K562 (cell line): ENCODE measurements around the gene SNX10. TPM values are rescaled to one million over a fixed set of nuclear protein-coding genes. Genes with fewer than 3 reads are reported as not detected.

Experiments used
- ATAC-seq: fragments of 200-7000 bp; cut with Tn5 transposase; 3 replicates; pipeline ENCODE4 v1.9.1; 2020; ENCODE audit warnings: moderate library complexity
- BruUV-seq: library from RNA; stranded (reverse); fragments of 400-500 nt; replicated peaks from 2 replicates; lab custom pipeline; 2021; lab: Mats Ljungman, UMichigan
- CTCF ChIA-PET: fragments of 300-600 bp; formaldehyde crosslinking; extraction: SDS; loops from one replicate; lab custom pipeline; 2021; ENCODE audit warnings: low intra/inter-chr PET ratio; lab: Yijun Ruan, JAX
- POLR2A ChIA-PET: fragments of 300-600, 350-650 bp; sonication (Branson Sonifier 250); formaldehyde crosslinking; extraction: SDS; loops from one replicate; lab custom pipeline; 2021; ENCODE audit warnings: antibody characterized with exemption, inconsistent platforms; lab: Yijun Ruan, JAX
- DNase-seq, 4 experiments: peaks; one replicate each; pipeline versions ENCODE4 v3.0.0 to v3.0.0-alpha.2; 2011 to 2018; ENCODE audit warnings: low spot score in 3 of 4, mixed read lengths in 3 of 4; ENCODE audit errors: extremely low read depth in 1 of 4
- FAIRE-seq: peaks from 2 replicates; lab custom pipeline; 2011; peaks lifted over from hg19 to GRCh38; lab: Jason Lieb, UNC
- H2AFZ ChIP-seq: 2 replicates; pipeline ENCODE4 v1.6.0; 2011; ENCODE audit warnings: low read depth, low read length, control low read depth, inconsistent platforms
- H3K27ac ChIP-seq: fragments of 200-600 bp; 3 replicates; pipeline ENCODE4 v1.8.0; 2011; ENCODE audit warnings: low read depth, mild to moderate bottlenecking, control low read depth, inconsistent platforms, low read length, moderate library complexity, mixed read lengths; ENCODE audit errors: extremely low read depth
- H3K27me3 ChIP-seq, 2 experiments: fragments of 300-600 bp in 1 of 2; 2 replicates in 1 of 2; 3 replicates in 1 of 2; pipeline versions ENCODE4 v1.6.0 to v1.8.0; 2011; ENCODE audit warnings: inconsistent platforms in 2 of 2, low read length in 2 of 2, mild to moderate bottlenecking in 1 of 2, mixed read lengths in 1 of 2, moderate library complexity in 1 of 2; ENCODE audit not compliant: control insufficient read depth in 2 of 2, insufficient read depth in 2 of 2
- H3K36me3 ChIP-seq: fragments of 300-600 bp; 3 replicates; pipeline ENCODE4 v1.8.0; 2011; ENCODE audit warnings: mild to moderate bottlenecking, low read length, inconsistent platforms; ENCODE audit not compliant: control insufficient read depth, insufficient read depth
- H3K4me1 ChIP-seq, 2 experiments: fragments of 200-600 bp in 1 of 2; replicated peaks in 1 of 2; 2 replicates in 1 of 2; 3 replicates in 1 of 2; pipeline versions ENCODE4 v1.5.1 to v1.8.0; 2011; ENCODE audit warnings: inconsistent platforms in 2 of 2, low read length in 2 of 2, mild to moderate bottlenecking in 1 of 2, mixed read lengths in 1 of 2, moderate library complexity in 1 of 2; ENCODE audit not compliant: control insufficient read depth in 2 of 2, insufficient read depth in 2 of 2
- H3K4me2 ChIP-seq: 2 replicates; pipeline ENCODE4 v1.6.1; 2011; ENCODE audit warnings: low read length, control low read depth, inconsistent platforms, mixed read lengths; ENCODE audit not compliant: insufficient read depth
- H3K4me3 ChIP-seq: fragments of 200-600 bp; sonication (generic), shearing (Covaris generic); 2 replicates; pipeline ENCODE4 v1.5.1; 2016; ENCODE audit warnings: control low read depth, inconsistent platforms
- H3K79me2 ChIP-seq: fragments of 200-600 bp; 3 replicates; pipeline ENCODE4 v1.8.0; 2011; ENCODE audit warnings: low read length, inconsistent platforms; ENCODE audit not compliant: control insufficient read depth, insufficient read depth
- H3K9ac ChIP-seq, 2 experiments: 2 replicates each; pipeline versions ENCODE4 v1.6.0 to v1.6.1; 2011; ENCODE audit warnings: low read depth in 2 of 2, low read length in 2 of 2, control low read depth in 1 of 2, inconsistent platforms in 1 of 2, mild to moderate bottlenecking in 1 of 2, mixed read lengths in 1 of 2; ENCODE audit not compliant: insufficient read depth in 1 of 2
- H3K9me1 ChIP-seq: one replicate; pipeline ENCODE4 v1.6.0; 2011; ENCODE audit warnings: inconsistent platforms, mild to moderate bottlenecking, low read length, moderate library complexity; ENCODE audit not compliant: control insufficient read depth, insufficient read depth
- H3K9me3 ChIP-seq: replicated peaks from 2 replicates; pipeline ENCODE4 v1.5.1; 2011; ENCODE audit warnings: low read depth, low read length, inconsistent platforms; ENCODE audit not compliant: control insufficient read depth, insufficient read depth
- H4K20me1 ChIP-seq: replicated peaks from 2 replicates; pipeline ENCODE4 v1.6.1; 2011; ENCODE audit warnings: low read length, inconsistent platforms, mixed read lengths; ENCODE audit not compliant: control insufficient read depth, insufficient read depth
- ARID4B ChIP-seq: sonication (generic); formaldehyde crosslinking; IDR thresholded peaks from 2 replicates; pipeline ENCODE4 v1.8.0; 2022; ENCODE audit warnings: mild to moderate bottlenecking, missing genetic modification reagents
- ATF3 ChIP-seq, 2 experiments: fragments of 450-650 bp in 1 of 2; sonication (generic) in 1 of 2; formaldehyde crosslinking in 1 of 2; IDR thresholded peaks in 1 of 2; conservative IDR thresholded peaks in 1 of 2; 2 replicates each; pipeline versions ENCODE4 v1.6.1 to v1.8.1; 2016 to 2023; ENCODE audit warnings: mild to moderate bottlenecking in 2 of 2, moderate library complexity in 2 of 2, inconsistent platforms in 1 of 2, missing genetic modification reagents in 1 of 2
- FOS ChIP-seq: IDR thresholded peaks from 3 replicates; pipeline ENCODE4 v1.6.1; 2011; ENCODE audit not compliant: insufficient read length; ENCODE audit errors: extremely low read depth
- HMGXB4 ChIP-seq: sonication (generic); formaldehyde crosslinking; IDR thresholded peaks from 2 replicates; pipeline ENCODE4 v1.8.1; 2023; ENCODE audit warnings: mild to moderate bottlenecking, missing genetic modification reagents
- NR2C1 ChIP-seq, 2 experiments: fragments of 450-650 bp; IDR thresholded peaks; 2 replicates each; pipeline ENCODE4 v1.6.1; 2017; ENCODE audit warnings: mild to moderate bottlenecking in 2 of 2, antibody characterized with exemption in 1 of 2, inconsistent platforms in 1 of 2, missing compliant biosample characterization in 1 of 2, missing genetic modification characterization in 1 of 2
- TCF7L2 ChIP-seq: fragments of 150-350 bp; IDR thresholded peaks from 2 replicates; pipeline ENCODE4 v1.6.1; 2016; ENCODE audit warnings: low read depth, mild to moderate bottlenecking, low read length, moderate library complexity
- THRA ChIP-seq: fragments of 450-650 bp; IDR thresholded peaks from 2 replicates; pipeline ENCODE4 v1.6.1; 2017; ENCODE audit warnings: mild to moderate bottlenecking, moderate library complexity
- TOE1 ChIP-seq, 2 experiments: fragments of 450-650 bp in 1 of 2; sonication (generic) in 1 of 2; formaldehyde crosslinking in 1 of 2; IDR thresholded peaks; 2 replicates each; pipeline versions ENCODE4 v1.7.1 to v1.8.0; 2016 to 2022; ENCODE audit warnings: borderline replicate concordance in 2 of 2, mild to moderate bottlenecking in 2 of 2, antibody characterized with exemption in 1 of 2, inconsistent platforms in 1 of 2, low read depth in 1 of 2, missing genetic modification reagents in 1 of 2, moderate library complexity in 1 of 2
- ZBTB49 ChIP-seq: sonication (generic); formaldehyde crosslinking; IDR thresholded peaks from 2 replicates; pipeline ENCODE4 v1.8.0; 2022; ENCODE audit warnings: missing genetic modification reagents, mild to moderate bottlenecking, borderline replicate concordance
- ZSCAN29 ChIP-seq: fragments of 450-650 bp; IDR thresholded peaks from 2 replicates; pipeline ENCODE4 v1.6.1; 2017
- WGBS: fragments of 100-300 bp; shearing (Covaris generic); methylation state at CpG from one replicate; pipeline ENCODE4 v1.1.6; 2016; ENCODE audit warnings: low coverage, mixed read lengths; ENCODE audit not compliant: insufficient coverage; ENCODE audit errors: missing lambda C conversion rate; 5-methylcytosine and 5-hydroxymethylcytosine counted together
- in situ Hi-C: fragments of 300-500 bp; cut with MboI; formaldehyde crosslinking; loops from 4 replicates; pipeline ENCODE4 v1.15.0; 2018; ENCODE audit warnings: inconsistent platforms, mixed read lengths
- intact Hi-C: fragments of 100-400 bp; cut with micrococcal nuclease; formaldehyde crosslinking; loops from 2 replicates; pipeline ENCODE4 v1.14.2; 2022
- polyA plus RNA-seq, 8 experiments: library from polyadenylated mRNA; depleted of rRNA in 4 of 8; stranded (reverse) in 5 of 8; unstranded in 3 of 8; fragments of >200 nt; fragmentation: Nextera tagmentation in 2 of 8; fragmentation: Illumina TruSeq in 1 of 8; extraction: Ambion mirVana in 2 of 8; extraction: Trizol in 1 of 8; gene quantifications; 2 replicates each; pipeline versions ENCODE4 v1.2.1 to v1.2.3, GENCODE V29; 2011 to 2014; ENCODE audit warnings: inconsistent platforms in 1 of 8, missing spikeins in 1 of 8
- total RNA-seq, 7 experiments: library from RNA; depleted of rRNA in 6 of 7; stranded (reverse); fragments of >200 nt in 6 of 7; fragmentation: Illumina TruSeq in 2 of 7; extraction: Trizol in 2 of 7; gene quantifications; 2 replicates each; pipeline versions ENCODE4 v1.2.1 to v1.2.3, GENCODE V29; 2011 to 2021; ENCODE audit warnings: low replicate concordance in 1 of 7

The SNX10 gene
- total and polyA plus RNA-seq, 9 of the 15 experiments (the other 6 are each of a cell fraction or from before 2014, with no cell fraction given): 6.9 to 16.5 (median 11.5) TPM

GRCh38 chr7:26357799-26358151 lies 66.1 kb downstream of the SNX10 start:
- ATAC-seq: no peak
- no peaks in the 10 kb centered on the region for H3K36me3 ChIP-seq
- no peak for FAIRE-seq
- POLR2A ChIA-PET: no interaction called here
- H3K27ac ChIP-seq: no peak overlapping the region
- no peak overlapping the region for H3K4me2 ChIP-seq
- no peak overlapping the region for H3K4me3 ChIP-seq
- WGBS: 16% methylated on average over 2 of the region's 2 CpGs
- no peaks in the 10 kb centered on the region for H3K4me1 ChIP-seq
- no peaks in the 10 kb centered on the region for H3K27me3 ChIP-seq
- H3K9me3 ChIP-seq: no peaks in the 10 kb centered on the region
- CTCF ChIA-PET: no interaction called here
- H3K9ac ChIP-seq: no peak overlapping the region
- peaks cover 3% of the 10 kb centered on the region; the same call in 1 of the 2 replicates for H4K20me1 ChIP-seq
- H3K9me1 ChIP-seq: no peaks in the 10 kb centered on the region
- intact Hi-C loops: no loop called here
- in situ Hi-C loops: no loop called here
- BruUV-seq: no TSS peak
- H2AFZ ChIP-seq: no peak overlapping the region
- no peaks in the 10 kb centered on the region for H3K79me2 ChIP-seq
- no peak for DNase-seq
- no peak for TF ChIP-seq NR2C1 (IDR thresholded peaks at IDR 0.05)
- no peak for TF ChIP-seq NR2C1 (tag; IDR thresholded peaks at IDR 0.05)
- TF ChIP-seq ZSCAN29: no peak
- no peak for TF ChIP-seq HMGXB4
- no peak for TF ChIP-seq ZBTB49 (CRISPR knock-in tag)
- no peak for TF ChIP-seq TOE1 (IDR thresholded peaks at IDR 0.05; ENCODE audit: borderline replicate concordance)
- no peak for TF ChIP-seq TOE1 (CRISPR knock-in tag; IDR thresholded peaks at IDR 0.05; ENCODE audit: borderline replicate concordance, low read depth)
- TF ChIP-seq ARID4B (CRISPR knock-in tag): no peak
- no peak for TF ChIP-seq TCF7L2
- TF ChIP-seq THRA: no peak
- TF ChIP-seq ATF3 (IDR thresholded peaks at IDR 0.05): no peak
- TF ChIP-seq ATF3 (CRISPR knock-in tag; conservative IDR thresholded peaks at IDR 0.05): no peak
- no peak for TF ChIP-seq FOS
